MCF 10A (cell line): ENCODE data around the gene KHK. TPM values are rescaled to one million over a fixed set of nuclear protein-coding genes. Genes with fewer than 3 reads are reported as not detected.

Source experiments
- total RNA-seq: library from RNA; stranded (reverse); gene quantifications from 2 replicates; pipeline ENCODE4 v1.2.3, GENCODE V29; 2022

Gene KHK
- total RNA-seq, 1 experiment from 2014 or later, result 2.6 TPM

Other genes starting within 250 kb of the KHK start
- gene DPYSL5, start 238.6 kb upstream of the KHK start, total RNA-seq, result not detected in 2 replicates
- 18.0 and 26.0 TPM in 2 replicates for gene MAPRE3, start 116.1 kb upstream of the KHK start, total RNA-seq
- gene TMEM214, start 53.8 kb upstream of the KHK start, total RNA-seq, result 118 and 138 TPM in 2 replicates
- 18.9 and 22.7 TPM in 2 replicates for gene AGBL5, start 35.1 kb upstream of the KHK start, total RNA-seq
- 257 and 340 TPM in 2 replicates for gene OST4, start 15.1 kb upstream of the KHK start, total RNA-seq
- gene EMILIN1, start 8.2 kb upstream of the KHK start, total RNA-seq, result 0.20 and 0.21 TPM in 2 replicates
- 10.9 and 12.9 TPM in 2 replicates for gene CGREF1, start 32.4 kb downstream of the KHK start, total RNA-seq
- gene ABHD1, start 37.0 kb downstream of the KHK start, total RNA-seq, result not detected in 2 replicates
- 55.1 and 68.5 TPM in 2 replicates for gene PREB, start 47.9 kb downstream of the KHK start, total RNA-seq
- gene PRR30, start 52.6 kb downstream of the KHK start, total RNA-seq, result not detected in 2 replicates
- not detected in 2 replicates for gene TCF23, start 62.2 kb downstream of the KHK start, total RNA-seq
- 115 and 122 TPM in 2 replicates for gene ATRAID, start 125.3 kb downstream of the KHK start, total RNA-seq
- gene SLC5A6, start 125.5 kb downstream of the KHK start, total RNA-seq, result 25.9 and 26.9 TPM in 2 replicates
- 59.5 and 66.5 TPM in 2 replicates for gene CAD, start 130.6 kb downstream of the KHK start, total RNA-seq
- not detected in 2 replicates for gene SLC30A3, start 176.3 kb downstream of the KHK start, total RNA-seq
- not detected in 2 replicates for gene DNAJC5G, start 188.7 kb downstream of the KHK start, total RNA-seq
- gene TRIM54, start 195.7 kb downstream of the KHK start, total RNA-seq, result not detected in 2 replicates
- gene UCN, start 221.7 kb downstream of the KHK start, total RNA-seq, result 7.9 and 9.5 TPM in 2 replicates
- gene MPV17, start 236.3 kb downstream of the KHK start, total RNA-seq, result 104 and 114 TPM in 2 replicates